HEK293 (cell line): ENCODE data around the gene TTC9C.

Experiments
- MEIS1 ChIP-seq: sonication (generic); formaldehyde crosslinking; IDR thresholded peaks from 2 replicates; pipeline ENCODE4 v1.8.1; 2022; ENCODE audit warnings: missing genetic modification reagents, mild to moderate bottlenecking, borderline replicate concordance
- MYNN ChIP-seq: fragments of 450-650 bp; formaldehyde crosslinking; IDR thresholded peaks from 2 replicates; pipeline ENCODE4 v1.5.1; 2016; ENCODE audit warnings: missing biosample characterization, missing genetic modification characterization, borderline replicate concordance
- REPIN1 ChIP-seq: fragments of 450-650 bp; formaldehyde crosslinking; IDR thresholded peaks from 2 replicates; pipeline ENCODE4 v1.5.1; 2017; ENCODE audit warnings: missing biosample characterization, missing genetic modification characterization, low read depth
- ZFP3 ChIP-seq: fragments of 450-650 bp; formaldehyde crosslinking; IDR thresholded peaks from 2 replicates; pipeline ENCODE4 v1.5.1; 2016; ENCODE audit warnings: low read depth, missing biosample characterization, missing genetic modification characterization
- TF ChIP-seq, protein P1 (sequence below): fragments of 450-650 bp; formaldehyde crosslinking; IDR thresholded peaks from 2 replicates; pipeline ENCODE4 v1.5.1; 2016; ENCODE audit warnings: missing biosample characterization, missing genetic modification characterization
- TF ChIP-seq, protein P2 (sequence below): fragments of 450-650 bp; formaldehyde crosslinking; IDR thresholded peaks from 2 replicates; pipeline ENCODE4 v1.5.1; 2016; ENCODE audit warnings: missing biosample characterization, missing genetic modification characterization, borderline replicate concordance

DNA sequence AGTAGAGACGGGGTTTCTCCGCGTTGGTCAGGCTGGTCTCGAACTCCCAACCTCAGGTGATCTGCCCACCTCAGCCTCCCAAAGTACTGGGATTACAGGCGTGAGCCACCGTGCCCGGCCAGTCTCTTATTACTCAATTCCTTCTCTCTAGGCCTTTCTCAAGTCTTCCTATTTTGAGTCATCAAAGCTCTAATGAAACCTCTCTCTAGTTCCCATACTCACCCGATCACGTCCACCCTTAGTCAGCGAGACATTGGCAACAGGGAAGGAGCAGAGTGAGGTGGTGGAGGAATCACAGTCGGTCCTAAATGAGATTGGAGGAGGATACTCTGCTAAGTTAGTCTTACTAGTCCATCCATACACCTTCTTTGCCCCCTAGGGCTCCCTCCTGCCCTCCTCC, 26.0 kb upstream of the TTC9C start:
- TF ChIP-seq, protein P1, sequence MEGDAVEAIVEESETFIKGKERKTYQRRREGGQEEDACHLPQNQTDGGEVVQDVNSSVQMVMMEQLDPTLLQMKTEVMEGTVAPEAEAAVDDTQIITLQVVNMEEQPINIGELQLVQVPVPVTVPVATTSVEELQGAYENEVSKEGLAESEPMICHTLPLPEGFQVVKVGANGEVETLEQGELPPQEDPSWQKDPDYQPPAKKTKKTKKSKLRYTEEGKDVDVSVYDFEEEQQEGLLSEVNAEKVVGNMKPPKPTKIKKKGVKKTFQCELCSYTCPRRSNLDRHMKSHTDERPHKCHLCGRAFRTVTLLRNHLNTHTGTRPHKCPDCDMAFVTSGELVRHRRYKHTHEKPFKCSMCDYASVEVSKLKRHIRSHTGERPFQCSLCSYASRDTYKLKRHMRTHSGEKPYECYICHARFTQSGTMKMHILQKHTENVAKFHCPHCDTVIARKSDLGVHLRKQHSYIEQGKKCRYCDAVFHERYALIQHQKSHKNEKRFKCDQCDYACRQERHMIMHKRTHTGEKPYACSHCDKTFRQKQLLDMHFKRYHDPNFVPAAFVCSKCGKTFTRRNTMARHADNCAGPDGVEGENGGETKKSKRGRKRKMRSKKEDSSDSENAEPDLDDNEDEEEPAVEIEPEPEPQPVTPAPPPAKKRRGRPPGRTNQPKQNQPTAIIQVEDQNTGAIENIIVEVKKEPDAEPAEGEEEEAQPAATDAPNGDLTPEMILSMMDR (tag by site-specific recombination): no peak
- TF ChIP-seq MEIS1 (no peak), REPIN1 (tag by site-specific recombination) (no peak), MYNN (tag by site-specific recombination) (no peak), ZFP3 (tag by site-specific recombination) (no peak)
- TF ChIP-seq, protein P2, sequence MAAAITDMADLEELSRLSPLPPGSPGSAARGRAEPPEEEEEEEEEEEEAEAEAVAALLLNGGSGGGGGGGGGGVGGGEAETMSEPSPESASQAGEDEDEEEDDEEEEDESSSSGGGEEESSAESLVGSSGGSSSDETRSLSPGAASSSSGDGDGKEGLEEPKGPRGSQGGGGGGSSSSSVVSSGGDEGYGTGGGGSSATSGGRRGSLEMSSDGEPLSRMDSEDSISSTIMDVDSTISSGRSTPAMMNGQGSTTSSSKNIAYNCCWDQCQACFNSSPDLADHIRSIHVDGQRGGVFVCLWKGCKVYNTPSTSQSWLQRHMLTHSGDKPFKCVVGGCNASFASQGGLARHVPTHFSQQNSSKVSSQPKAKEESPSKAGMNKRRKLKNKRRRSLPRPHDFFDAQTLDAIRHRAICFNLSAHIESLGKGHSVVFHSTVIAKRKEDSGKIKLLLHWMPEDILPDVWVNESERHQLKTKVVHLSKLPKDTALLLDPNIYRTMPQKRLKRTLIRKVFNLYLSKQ: no peak
